HAP-1 (cell line): Measurements from ENCODE around the gene ZBTB7A.
"Not testable (repeated sequence)": the region's sequence is repeated elsewhere in the genome, so short reads cannot be mapped to it uniquely, and the experiment has no call there.

Experiments used
- DNase-seq, 2 experiments: peaks; one replicate each; pipeline ENCODE4 v3.0.0-alpha.2; 2016 to 2020; ENCODE audit warnings: low spot score in 2 of 2
- H3K27me3 ChIP-seq: fragments of 250-450 bp; sonication (Bioruptor Pico); 2 replicates; pipeline ENCODE4 v1.5.1; 2020; ENCODE audit warnings: low read depth, mild to moderate bottlenecking, moderate library complexity
- H3K36me3 ChIP-seq: fragments of 250-450 bp; sonication (Bioruptor Pico); replicated peaks from 2 replicates; pipeline ENCODE4 v1.5.1; 2020; ENCODE audit warnings: mild to moderate bottlenecking
- H3K4me1 ChIP-seq: fragments of 250-450 bp; sonication (Bioruptor Pico); 2 replicates; pipeline ENCODE4 v1.5.1; 2020; ENCODE audit warnings: mild to moderate bottlenecking
- H3K4me3 ChIP-seq: fragments of 250-450 bp; sonication (Bioruptor Pico); 2 replicates; pipeline ENCODE4 v1.5.1; 2020; ENCODE audit warnings: mild to moderate bottlenecking, moderate library complexity
- H3K9me3 ChIP-seq: fragments of 250-450 bp; sonication (Bioruptor Pico); 2 replicates; pipeline ENCODE4 v1.5.1; 2020; ENCODE audit warnings: mild to moderate bottlenecking, moderate library complexity
- in situ Hi-C: fragments of 300-500 bp; cut with MboI; formaldehyde crosslinking; loops from 3 replicates; pipeline ENCODE4 v1.14.3; 2020; ENCODE audit warnings: low sequenced_read_pairs, inconsistent platforms, mixed read lengths

Gene ZBTB7A

GRCh38 chr19:4012092-4012974, 54.4 kb downstream of the ZBTB7A start:
- DNase-seq, result no peak
- H3K4me3 ChIP-seq, result no peak overlapping the region
- H3K27me3 ChIP-seq, result no peaks in the 10 kb centered on the region
- in situ Hi-C loops, result no loop called here
- H3K36me3 ChIP-seq, result peaks cover 15% of the 10 kb centered on the region
- H3K4me1 ChIP-seq, result peaks cover 10% of the 10 kb centered on the region
- no peaks in the 10 kb centered on the region for H3K9me3 ChIP-seq

- DNase-seq, H3K9me3 ChIP-seq, in situ Hi-C loops, H3K27me3 ChIP-seq, H3K4me3 ChIP-seq: not testable (repeated sequence)
- Histone ChIP-seq H3K36me3 (peaks cover 15% of the 10 kb centered on the region), H3K4me1 (peaks cover 13% of the 10 kb centered on the region)
These were observed 55.3 kb downstream of the ZBTB7A start for GRCh38 chr19:4011430-4011829.

GRCh38 chr19:4010808-4011110, 55.9 kb downstream of the ZBTB7A start:
- in situ Hi-C loops, result no loop called here
- DNase-seq, result no peak

GRCh38 chr19:4009990-4010807, 56.5 kb downstream of the ZBTB7A start:
- in situ Hi-C loops, result no loop called here
- H3K4me3 ChIP-seq, result no peak overlapping the region

More at GRCh38 chr19:4010808-4011110, 55.9 kb downstream of the ZBTB7A start:
- H3K27me3 ChIP-seq, result no peaks in the 10 kb centered on the region
- peaks cover 13% of the 10 kb centered on the region for H3K4me1 ChIP-seq
- H3K4me3 ChIP-seq, result no peak overlapping the region
- no peaks in the 10 kb centered on the region for H3K9me3 ChIP-seq
- peaks cover 15% of the 10 kb centered on the region for H3K36me3 ChIP-seq

GRCh38 chr19:4007836-4008539, 58.7 kb downstream of the ZBTB7A start:
- Histone ChIP-seq H3K4me1 (peaks cover 13% of the 10 kb centered on the region), H3K4me3 (peak overlapping the region; percentile 80), H3K9me3 (no peaks in the 10 kb centered on the region), H3K27me3 (no peaks in the 10 kb centered on the region), H3K36me3 (peaks cover 5% of the 10 kb centered on the region; the same call in 1 of the 2 replicates)
- DNase-seq, result peak in 1 of 2 experiments; percentile 68
- in situ Hi-C loops, result no loop called here

More at GRCh38 chr19:4009990-4010807, 56.5 kb downstream of the ZBTB7A start:
- H3K36me3 ChIP-seq, result peaks cover 15% of the 10 kb centered on the region
- H3K27me3 ChIP-seq, result no peaks in the 10 kb centered on the region
- no peaks in the 10 kb centered on the region for H3K9me3 ChIP-seq
- H3K4me1 ChIP-seq, result peaks cover 13% of the 10 kb centered on the region
- DNase-seq, result no peak

GRCh38 chr19:4007021-4007835, 59.5 kb downstream of the ZBTB7A start, which contains the start of gene PIAS4:
TSS of gene PIAS4 (plus strand) at chr19:4007736. CDS start at chr19:4007761, 25 bp downstream.
- Histone ChIP-seq H3K27me3 (no peaks in the 10 kb centered on the region), H3K4me3 (peak within 1 kb of the TSS; percentile 80), H3K36me3 (peaks cover 5% of the 10 kb centered on the region; the same call in 1 of the 2 replicates), H3K9me3 (no peaks in the 10 kb centered on the region), H3K4me1 (peaks cover 13% of the 10 kb centered on the region)
- in situ Hi-C loops, result no loop called here
- DNase-seq, result peak; percentile 91 to 96

- H3K9me3 ChIP-seq, in situ Hi-C loops, H3K36me3 ChIP-seq, H3K4me3 ChIP-seq, H3K27me3 ChIP-seq, DNase-seq: not testable (repeated sequence)
- peaks cover 13% of the 10 kb centered on the region for H3K4me1 ChIP-seq
These were observed 61.3 kb downstream of the ZBTB7A start for GRCh38 chr19:4005436-4005835.

- H3K36me3 ChIP-seq, H3K9me3 ChIP-seq, H3K27me3 ChIP-seq, in situ Hi-C loops, DNase-seq, H3K4me1 ChIP-seq, H3K4me3 ChIP-seq: not testable (repeated sequence)
These were observed 65.9 kb downstream of the ZBTB7A start for GRCh38 chr19:4000798-4001197.

GRCh38 chr19:3998667-3999412, 67.9 kb downstream of the ZBTB7A start:
- H3K36me3 ChIP-seq, in situ Hi-C loops, DNase-seq, H3K9me3 ChIP-seq, H3K4me3 ChIP-seq, H3K4me1 ChIP-seq, H3K27me3 ChIP-seq: not testable (repeated sequence)

- in situ Hi-C loops, result no loop called here
- Histone ChIP-seq H3K4me3 (no peak overlapping the region), H3K9me3 (no peaks in the 10 kb centered on the region), H3K36me3 (no peaks in the 10 kb centered on the region), H3K4me1 (no peaks in the 10 kb centered on the region), H3K27me3 (no peaks in the 10 kb centered on the region)
- peak in 1 of 2 experiments; percentile 43 for DNase-seq
These were observed 71.1 kb downstream of the ZBTB7A start for GRCh38 chr19:3995607-3996006.
